Left ventricle myocardium inferior (tissue), 1 donor: Measurements from ENCODE around the gene COPA. TPM values are rescaled to one million over a fixed set of nuclear protein-coding genes. Genes with fewer than 3 reads are reported as not detected.

Experiments
- DNase-seq: peaks from one replicate; pipeline ENCODE4 v3.0.0-alpha.2; 2020
- H3K27ac ChIP-seq: fragments of 200-600 bp; replicated peaks from 2 replicates; pipeline ENCODE4 v1.8.0; 2021
- H3K27me3 ChIP-seq: fragments of 200-600 bp; 2 replicates; pipeline ENCODE4 v1.8.0; 2021; ENCODE audit warnings: low read depth
- H3K36me3 ChIP-seq: fragments of 200-600 bp; 2 replicates; pipeline ENCODE4 v1.8.0; 2021
- H3K4me1 ChIP-seq: fragments of 200-600 bp; 2 replicates; pipeline ENCODE4 v1.8.0; 2021
- H3K4me3 ChIP-seq: fragments of 200-600 bp; 2 replicates; pipeline ENCODE4 v1.8.0; 2021; ENCODE audit warnings: mild to moderate bottlenecking, moderate library complexity
- H3K9me3 ChIP-seq: fragments of 200-600 bp; replicated peaks from 2 replicates; pipeline ENCODE4 v1.8.0; 2021
- intact Hi-C: fragments of 100-400 bp; cut with micrococcal nuclease; formaldehyde crosslinking; loops from one replicate; pipeline ENCODE4 v1.11.0; 2022
- total RNA-seq: library from RNA; stranded (reverse); fragmentation: NEBNext Ultra II Directional; extraction: Animal tissue kit (Norgen Biotek cat#: 25700); gene quantifications from one replicate; pipeline ENCODE4 v1.2.1, GENCODE V29; 2021
- TF ChIP-seq, protein P1 (sequence below): fragments of 200-600 bp; IDR thresholded peaks from 2 replicates; pipeline ENCODE4 v1.8.0; 2021; ENCODE audit warnings: antibody characterized with exemption, mild to moderate bottlenecking, borderline replicate concordance
- donor health status: DM: no; HTN: yes; CAD: no; lungs with severe emphysema.

The COPA gene
- total RNA-seq, 1 donor from 2014 or later, result 90.4 TPM

DNA sequence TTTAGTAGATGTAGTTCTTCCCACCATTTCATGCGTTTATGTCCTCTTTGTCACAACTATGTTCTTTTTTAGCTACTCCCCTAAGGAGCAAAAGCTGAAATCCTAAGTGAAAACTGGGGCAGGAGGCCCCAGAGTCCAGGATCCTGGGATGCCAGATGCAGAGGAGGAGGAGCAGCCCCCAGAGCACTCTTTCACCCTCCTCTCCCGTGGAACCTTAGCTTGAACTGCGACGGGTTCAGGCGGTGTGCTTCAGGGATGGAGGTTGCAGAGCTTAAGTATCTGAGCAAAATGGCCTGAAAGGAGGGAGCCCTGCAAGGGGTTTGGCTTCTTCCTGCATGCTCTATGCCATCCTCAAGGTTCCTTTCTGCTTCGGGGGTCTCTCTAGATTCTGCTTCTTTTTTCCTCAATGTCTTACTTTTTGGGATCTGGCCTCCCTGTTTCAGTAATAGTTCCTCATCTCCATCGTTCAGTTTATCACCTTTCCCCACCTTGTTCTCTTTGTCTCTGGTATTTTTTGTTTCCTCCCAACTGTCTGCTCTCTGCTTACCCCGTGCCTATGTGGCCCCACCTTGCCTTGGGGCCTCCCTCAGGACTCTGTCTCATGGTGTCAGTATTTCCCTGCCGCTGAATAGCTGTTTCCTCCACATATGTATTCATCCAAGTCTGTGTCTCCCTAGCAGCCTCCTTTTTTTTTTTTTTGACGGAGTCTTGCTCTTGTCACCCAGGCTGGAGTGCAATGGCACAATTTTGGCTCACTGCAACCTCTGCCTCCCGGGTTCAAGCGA is 21.1 kb upstream of the COPA start:
- Histone ChIP-seq H3K27me3 (peaks cover 24% of the 10 kb centered on the region), H3K36me3 (peaks cover 5% of the 10 kb centered on the region), H3K27ac (no peak overlapping the region), H3K4me3 (no peak overlapping the region), H3K4me1 (no peaks in the 10 kb centered on the region), H3K9me3 (no peaks in the 10 kb centered on the region)
- intact Hi-C loops, result no loop called here
- TF ChIP-seq, protein P1, sequence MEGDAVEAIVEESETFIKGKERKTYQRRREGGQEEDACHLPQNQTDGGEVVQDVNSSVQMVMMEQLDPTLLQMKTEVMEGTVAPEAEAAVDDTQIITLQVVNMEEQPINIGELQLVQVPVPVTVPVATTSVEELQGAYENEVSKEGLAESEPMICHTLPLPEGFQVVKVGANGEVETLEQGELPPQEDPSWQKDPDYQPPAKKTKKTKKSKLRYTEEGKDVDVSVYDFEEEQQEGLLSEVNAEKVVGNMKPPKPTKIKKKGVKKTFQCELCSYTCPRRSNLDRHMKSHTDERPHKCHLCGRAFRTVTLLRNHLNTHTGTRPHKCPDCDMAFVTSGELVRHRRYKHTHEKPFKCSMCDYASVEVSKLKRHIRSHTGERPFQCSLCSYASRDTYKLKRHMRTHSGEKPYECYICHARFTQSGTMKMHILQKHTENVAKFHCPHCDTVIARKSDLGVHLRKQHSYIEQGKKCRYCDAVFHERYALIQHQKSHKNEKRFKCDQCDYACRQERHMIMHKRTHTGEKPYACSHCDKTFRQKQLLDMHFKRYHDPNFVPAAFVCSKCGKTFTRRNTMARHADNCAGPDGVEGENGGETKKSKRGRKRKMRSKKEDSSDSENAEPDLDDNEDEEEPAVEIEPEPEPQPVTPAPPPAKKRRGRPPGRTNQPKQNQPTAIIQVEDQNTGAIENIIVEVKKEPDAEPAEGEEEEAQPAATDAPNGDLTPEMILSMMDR, result no peak
- no peak for DNase-seq

DNA sequence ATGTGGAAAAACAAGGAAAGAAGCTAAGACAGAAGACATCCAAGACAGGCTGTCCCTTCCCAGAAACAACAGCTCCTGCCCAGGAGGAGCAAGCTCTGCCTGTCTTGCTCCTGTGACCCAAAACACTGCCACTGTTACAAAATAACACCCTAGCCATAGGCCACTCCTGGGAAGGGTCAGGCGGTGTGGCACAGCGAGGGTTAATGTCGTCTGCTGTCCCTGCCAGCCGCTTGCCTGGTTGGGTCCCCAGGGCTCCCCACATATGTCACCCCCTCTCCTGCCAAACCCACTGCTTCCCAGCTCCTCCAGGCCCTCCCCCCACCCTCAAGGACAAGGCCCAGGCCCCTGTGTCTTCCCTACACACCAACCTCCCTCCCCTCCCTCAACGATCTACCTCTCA is 20.0 kb upstream of the COPA start:
- Histone ChIP-seq H3K27ac (no peak overlapping the region), H3K27me3 (peaks cover 14% of the 10 kb centered on the region), H3K4me1 (no peaks in the 10 kb centered on the region), H3K4me3 (no peak overlapping the region), H3K9me3 (no peaks in the 10 kb centered on the region), H3K36me3 (peaks cover 14% of the 10 kb centered on the region)
- DNase-seq, result no peak
- intact Hi-C loops, result no loop called here
- TF ChIP-seq, protein P1, result no peak

DNA sequence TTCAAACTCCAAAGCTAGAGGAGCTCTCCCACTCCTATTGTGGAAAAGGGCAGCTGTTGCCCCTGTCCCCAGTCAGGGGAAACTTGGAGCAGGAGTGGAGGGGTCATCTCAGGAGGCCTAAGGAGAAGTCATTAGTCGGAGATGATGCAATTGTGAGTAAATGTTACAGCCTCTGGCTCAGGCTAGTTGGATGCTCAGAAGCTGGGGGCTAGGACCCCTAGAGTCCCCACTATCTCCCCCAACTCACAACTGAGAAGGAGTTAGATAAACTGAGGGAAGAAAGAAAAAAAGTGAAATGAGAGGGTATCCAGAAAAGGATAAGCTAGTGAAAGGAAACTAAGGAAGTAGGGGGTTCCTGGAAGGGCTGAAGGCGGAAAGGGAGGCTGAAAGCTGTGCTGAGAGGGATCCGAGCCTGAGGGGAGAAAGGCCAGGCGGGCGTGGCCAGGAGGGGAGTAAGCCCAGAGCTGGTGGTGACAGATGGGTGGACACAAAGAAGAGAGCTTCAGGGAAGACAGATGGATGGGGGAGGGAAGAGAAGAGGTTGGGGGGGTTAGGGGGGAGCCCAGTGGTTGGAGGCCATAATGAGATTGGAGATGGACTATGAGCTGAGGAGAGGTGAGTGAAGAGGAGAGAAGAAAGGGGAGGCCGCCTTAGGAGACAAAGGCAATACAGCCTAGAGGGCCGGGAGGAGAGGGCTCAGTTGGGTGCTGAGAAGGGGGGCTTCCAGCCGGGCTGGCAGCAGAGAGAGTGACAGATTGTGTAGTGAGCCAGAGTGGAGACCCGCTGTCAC is 19.3 kb upstream of the COPA start:
- peaks cover 8% of the 10 kb centered on the region for H3K27me3 ChIP-seq
- DNase-seq, result no peak
- no peaks in the 10 kb centered on the region for H3K9me3 ChIP-seq
- H3K4me1 ChIP-seq, result no peaks in the 10 kb centered on the region
- H3K4me3 ChIP-seq, result no peak overlapping the region
- no peak overlapping the region for H3K27ac ChIP-seq
- peaks cover 21% of the 10 kb centered on the region for H3K36me3 ChIP-seq
- TF ChIP-seq, protein P1, result no peak
- intact Hi-C loops, result no loop called here

DNA sequence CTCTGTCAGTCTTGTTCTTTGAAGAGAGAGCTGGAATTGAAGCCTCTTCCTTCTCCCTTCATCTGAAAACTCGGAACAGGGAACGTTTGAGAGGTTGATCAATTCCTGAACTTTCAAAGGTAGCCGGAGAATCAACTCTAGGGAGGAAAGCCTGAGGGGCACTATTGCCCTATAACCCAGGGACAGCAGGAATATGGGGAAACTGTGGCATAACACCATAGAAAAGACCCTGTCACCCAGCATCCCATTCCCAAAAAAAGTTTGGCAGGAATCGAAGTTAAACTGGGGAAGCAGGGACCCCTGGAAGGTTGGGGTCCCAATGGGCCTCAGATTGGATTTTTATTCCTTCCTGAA is 18.7 kb upstream of the COPA start:
- TF ChIP-seq, protein P1, result no peak
- intact Hi-C loops, result no loop called here
- Histone ChIP-seq H3K27ac (no peak overlapping the region), H3K36me3 (peaks cover 26% of the 10 kb centered on the region), H3K9me3 (no peaks in the 10 kb centered on the region), H3K27me3 (peaks cover 2% of the 10 kb centered on the region), H3K4me1 (no peaks in the 10 kb centered on the region), H3K4me3 (no peak overlapping the region)
- DNase-seq, result no peak

DNA sequence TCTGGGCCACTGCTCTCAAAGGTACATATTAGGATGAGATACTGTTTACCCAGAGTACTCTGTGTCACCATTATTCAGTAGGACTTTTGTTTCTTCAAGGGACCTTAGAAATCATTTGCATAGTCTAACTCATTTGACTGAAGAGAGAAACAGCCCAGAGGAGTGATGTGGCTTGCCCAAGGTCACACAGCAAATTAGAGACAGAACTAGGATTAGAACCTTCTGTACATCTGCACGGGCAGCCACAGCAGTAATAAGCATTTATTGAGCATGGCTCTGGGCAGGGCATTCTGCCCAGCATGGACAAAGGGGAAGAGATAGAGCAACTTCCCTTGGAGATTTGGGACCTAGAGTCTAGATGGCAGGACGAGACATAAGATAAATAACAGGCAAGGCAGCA is 18.1 kb upstream of the COPA start:
- intact Hi-C loops, result no loop called here
- no peak overlapping the region for H3K4me3 ChIP-seq
- no peaks in the 10 kb centered on the region for H3K27me3 ChIP-seq
- H3K36me3 ChIP-seq, result peaks cover 32% of the 10 kb centered on the region
- no peaks in the 10 kb centered on the region for H3K9me3 ChIP-seq
- TF ChIP-seq, protein P1, result no peak
- H3K4me1 ChIP-seq, result no peaks in the 10 kb centered on the region
- no peak overlapping the region for H3K27ac ChIP-seq
- no peak for DNase-seq
